ENCODE measurements around the gene GPR31. TPM values are rescaled to one million over a fixed set of nuclear protein-coding genes. Genes with fewer than 3 reads are reported as not detected.

Gene GPR31
- total RNA-seq, 4 donors from 2014 or later, result not detected

DNA sequence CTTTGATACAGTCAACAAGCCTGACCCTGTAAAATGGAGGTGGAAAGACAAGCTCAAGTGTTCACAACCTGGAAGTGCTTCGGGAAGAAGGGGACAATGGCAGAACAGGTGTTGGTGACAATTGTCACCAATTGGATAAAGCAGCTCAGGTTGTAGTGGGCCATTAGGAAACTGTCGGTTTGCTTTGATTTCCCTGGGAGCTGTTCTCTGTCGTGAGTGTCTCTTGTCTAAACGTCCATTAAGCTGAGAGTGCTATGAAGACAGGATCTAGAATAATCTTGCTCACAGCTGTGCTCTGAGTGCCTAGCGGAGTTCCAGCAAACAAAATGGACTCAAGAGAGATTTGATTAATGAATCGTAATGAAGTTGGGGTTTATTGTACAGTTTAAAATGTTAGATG, 19.9 kb downstream of the GPR31 start:
- H3K4me3 ChIP-seq, result no peak overlapping the region
- no peak overlapping the region for H3K27ac ChIP-seq
- H3K9me3 ChIP-seq, result no peaks in the 10 kb centered on the region
- intact Hi-C loops (cut with DNase I; ENCODE audit: low total_unique reads) (no loop called here), in situ Hi-C loops (cut with MboI; ENCODE audit: low sequenced_read_pairs in 4 of 4) (loop anchor here in 2 of 4 donors (25.0 kb wide), 1 partner anchor 351 kb away; no protein-coding TSS in a partner anchor)
- H3K4me1 ChIP-seq, result no peaks in the 10 kb centered on the region
- ATAC-seq, result no peak
- no peak for TF ChIP-seq POLR2A (IDR thresholded peaks at IDR 0.05)
- TF ChIP-seq, protein P1, sequence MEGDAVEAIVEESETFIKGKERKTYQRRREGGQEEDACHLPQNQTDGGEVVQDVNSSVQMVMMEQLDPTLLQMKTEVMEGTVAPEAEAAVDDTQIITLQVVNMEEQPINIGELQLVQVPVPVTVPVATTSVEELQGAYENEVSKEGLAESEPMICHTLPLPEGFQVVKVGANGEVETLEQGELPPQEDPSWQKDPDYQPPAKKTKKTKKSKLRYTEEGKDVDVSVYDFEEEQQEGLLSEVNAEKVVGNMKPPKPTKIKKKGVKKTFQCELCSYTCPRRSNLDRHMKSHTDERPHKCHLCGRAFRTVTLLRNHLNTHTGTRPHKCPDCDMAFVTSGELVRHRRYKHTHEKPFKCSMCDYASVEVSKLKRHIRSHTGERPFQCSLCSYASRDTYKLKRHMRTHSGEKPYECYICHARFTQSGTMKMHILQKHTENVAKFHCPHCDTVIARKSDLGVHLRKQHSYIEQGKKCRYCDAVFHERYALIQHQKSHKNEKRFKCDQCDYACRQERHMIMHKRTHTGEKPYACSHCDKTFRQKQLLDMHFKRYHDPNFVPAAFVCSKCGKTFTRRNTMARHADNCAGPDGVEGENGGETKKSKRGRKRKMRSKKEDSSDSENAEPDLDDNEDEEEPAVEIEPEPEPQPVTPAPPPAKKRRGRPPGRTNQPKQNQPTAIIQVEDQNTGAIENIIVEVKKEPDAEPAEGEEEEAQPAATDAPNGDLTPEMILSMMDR (IDR thresholded peaks at IDR 0.05 in 4 of 5, conservative IDR thresholded peaks at IDR 0.05 in 1 of 5), result no peak
- DNase-seq, result no peak
- H3K27me3 ChIP-seq, result peaks cover 0 to 7% (median 0%) of the 10 kb centered on the region in 3 donors
- no peaks in the 10 kb centered on the region for H3K36me3 ChIP-seq

DNA sequence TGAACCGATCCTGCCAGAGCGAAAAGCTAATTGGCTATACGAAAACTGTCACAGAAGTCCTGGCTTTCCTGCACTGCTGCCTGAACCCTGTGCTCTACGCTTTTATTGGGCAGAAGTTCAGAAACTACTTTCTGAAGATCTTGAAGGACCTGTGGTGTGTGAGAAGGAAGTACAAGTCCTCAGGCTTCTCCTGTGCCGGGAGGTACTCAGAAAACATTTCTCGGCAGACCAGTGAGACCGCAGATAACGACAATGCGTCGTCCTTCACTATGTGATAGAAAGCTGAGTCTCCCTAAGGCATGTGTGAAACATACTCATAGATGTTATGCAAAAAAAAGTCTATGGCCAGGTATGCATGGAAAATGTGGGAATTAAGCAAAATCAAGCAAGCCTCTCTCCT, 20.7 kb downstream of the GPR31 start:
- Histone ChIP-seq H3K27ac (no peak overlapping the region), H3K4me1 (no peaks in the 10 kb centered on the region), H3K4me3 (no peak overlapping the region), H3K27me3 (peaks cover 0 to 7% (median 0%) of the 10 kb centered on the region in 3 donors), H3K9me3 (no peaks in the 10 kb centered on the region), H3K36me3 (no peaks in the 10 kb centered on the region)
- ATAC-seq, result no peak
- intact Hi-C loops (cut with DNase I; ENCODE audit: low total_unique reads), result no loop called here
- in situ Hi-C loops (cut with MboI; ENCODE audit: low sequenced_read_pairs in 4 of 4), result loop anchor here in 2 of 4 donors (25.0 kb wide), 1 partner anchor 350 kb away; no protein-coding TSS in a partner anchor
- TF ChIP-seq, protein P1 (IDR thresholded peaks at IDR 0.05 in 4 of 5, conservative IDR thresholded peaks at IDR 0.05 in 1 of 5), result no peak
- no peak for TF ChIP-seq POLR2A (IDR thresholded peaks at IDR 0.05)
- DNase-seq, result no peak

DNA sequence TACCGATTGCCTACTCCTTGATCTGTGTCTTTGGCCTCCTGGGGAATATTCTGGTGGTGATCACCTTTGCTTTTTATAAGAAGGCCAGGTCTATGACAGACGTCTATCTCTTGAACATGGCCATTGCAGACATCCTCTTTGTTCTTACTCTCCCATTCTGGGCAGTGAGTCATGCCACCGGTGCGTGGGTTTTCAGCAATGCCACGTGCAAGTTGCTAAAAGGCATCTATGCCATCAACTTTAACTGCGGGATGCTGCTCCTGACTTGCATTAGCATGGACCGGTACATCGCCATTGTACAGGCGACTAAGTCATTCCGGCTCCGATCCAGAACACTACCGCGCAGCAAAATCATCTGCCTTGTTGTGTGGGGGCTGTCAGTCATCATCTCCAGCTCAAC, 21.4 kb downstream of the GPR31 start:
- in situ Hi-C loops (cut with MboI; ENCODE audit: low sequenced_read_pairs in 4 of 4), result loop anchor here in 2 of 4 donors (25.0 kb wide), 1 partner anchor 349 kb away; no protein-coding TSS in a partner anchor
- no peak for ATAC-seq
- no peak overlapping the region for H3K27ac ChIP-seq
- no peaks in the 10 kb centered on the region for H3K36me3 ChIP-seq
- no peak for DNase-seq
- H3K4me1 ChIP-seq, result no peaks in the 10 kb centered on the region
- H3K9me3 ChIP-seq, result no peaks in the 10 kb centered on the region
- H3K4me3 ChIP-seq, result no peak overlapping the region
- intact Hi-C loops (cut with DNase I; ENCODE audit: low total_unique reads), result no loop called here
- H3K27me3 ChIP-seq, result peaks cover 0 to 7% (median 0%) of the 10 kb centered on the region in 3 donors
- no peak for TF ChIP-seq POLR2A (IDR thresholded peaks at IDR 0.05)
- TF ChIP-seq, protein P1 (IDR thresholded peaks at IDR 0.05 in 4 of 5, conservative IDR thresholded peaks at IDR 0.05 in 1 of 5), result no peak

DNA sequence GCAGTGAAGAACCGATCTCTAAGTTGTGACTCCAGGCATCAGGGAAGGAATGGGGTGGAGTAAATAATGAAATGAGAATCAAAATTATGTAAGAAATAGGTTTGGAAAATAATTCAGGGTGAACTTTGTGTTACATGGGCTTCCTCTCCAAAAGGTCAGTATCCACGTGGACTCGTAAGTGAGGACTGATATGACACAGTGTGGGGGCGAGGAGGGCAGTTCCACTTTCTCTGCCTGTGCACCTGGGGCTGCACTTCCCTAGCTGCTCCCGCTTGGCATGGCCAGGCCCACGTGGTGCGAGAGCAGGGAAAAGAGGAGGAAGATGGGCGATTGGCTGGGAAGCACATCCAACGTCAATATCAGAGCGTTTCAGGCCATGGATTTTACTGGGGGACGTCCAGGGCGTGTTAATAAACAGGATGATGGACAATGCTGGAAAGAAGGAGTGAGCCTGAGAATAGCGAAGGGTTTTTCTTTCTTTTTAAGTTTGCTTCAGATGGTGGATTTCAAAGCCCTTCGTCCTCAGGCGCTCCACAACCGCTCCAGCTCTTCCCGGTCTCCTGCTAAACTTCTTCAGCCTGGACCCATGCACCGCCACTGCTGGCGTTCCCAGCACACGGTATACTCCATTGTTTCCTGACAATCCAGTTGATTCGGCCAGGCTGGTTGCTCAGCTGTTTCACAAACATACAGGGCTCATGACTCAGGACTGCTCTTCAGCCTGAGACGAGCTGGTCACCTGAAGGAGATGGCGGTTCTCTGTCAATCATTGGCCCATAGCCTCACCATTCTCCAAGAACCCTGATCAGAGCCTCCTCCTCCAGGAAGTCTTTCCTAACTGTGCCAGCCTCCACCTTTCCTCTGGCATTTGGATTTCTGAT, 23.1 kb downstream of the GPR31 start:
- DNase-seq, result no peak
- in situ Hi-C loops (cut with MboI; ENCODE audit: low sequenced_read_pairs in 4 of 4), result loop anchor here in 2 of 4 donors (25.0 kb wide), 1 partner anchor 347 kb away; no protein-coding TSS in a partner anchor

More for the DNA sequence above, 23.1 kb downstream of the GPR31 start:
- no peak overlapping the region for H3K27ac ChIP-seq
- no peaks in the 10 kb centered on the region for H3K9me3 ChIP-seq
- H3K36me3 ChIP-seq, result no peaks in the 10 kb centered on the region
- intact Hi-C loops (cut with DNase I; ENCODE audit: low total_unique reads), result no loop called here
- no peak for TF ChIP-seq POLR2A (IDR thresholded peaks at IDR 0.05)
- TF ChIP-seq, protein P1 (IDR thresholded peaks at IDR 0.05 in 4 of 5, conservative IDR thresholded peaks at IDR 0.05 in 1 of 5), result no peak
- peaks cover 0 to 4% (median 0%) of the 10 kb centered on the region in 3 donors for H3K27me3 ChIP-seq
- no peak for ATAC-seq
- no peaks in the 10 kb centered on the region for H3K4me1 ChIP-seq
- H3K4me3 ChIP-seq, result no peak overlapping the region
